Ovary (tissue), 9 donors: ENCODE measurements around the gene PALLD. TPM values are rescaled to one million over a fixed set of nuclear protein-coding genes. Genes with fewer than 3 reads are reported as not detected.

Experiments
- DNase-seq, 5 donors: peaks; one replicate each; pipeline ENCODE4 v3.0.0-alpha.2; 2019 to 2020
- H3K27ac ChIP-seq, 2 donors: fragments of 200-600 bp; one replicate each; pipeline versions ENCODE4 v1.5.1 to v1.8.0; 2019 to 2022
- H3K27me3 ChIP-seq: fragments of 200-600 bp; one replicate; pipeline ENCODE4 v1.8.0; 2022
- H3K36me3 ChIP-seq: fragments of 200-600 bp; sonication (generic); one replicate; pipeline ENCODE4 v1.5.1; 2019
- H3K4me1 ChIP-seq: one replicate; pipeline ENCODE4 v1.8.1; 2013; ENCODE audit warnings: mild to moderate bottlenecking, moderate library complexity; ENCODE audit not compliant: insufficient read depth
- H3K4me3 ChIP-seq: fragments of 200-600 bp; sonication (generic); one replicate; pipeline ENCODE4 v1.5.1; 2017
- H3K9me3 ChIP-seq, 2 donors: fragments of 200-600 bp in 1 of 2; sonication (generic) in 1 of 2; one replicate each; pipeline versions ENCODE4 v1.5.1 to v1.8.1; 2013 to 2019; ENCODE audit warnings: mild to moderate bottlenecking in 1 of 2, moderate library complexity in 1 of 2
- CTCF ChIP-seq, 3 donors: fragments of 450-650 bp in 2 of 3; fragments of 200-600 bp in 1 of 3; IDR thresholded peaks; one replicate each; pipeline versions ENCODE4 v1.5.1 to v1.8.0; 2016 to 2022; ENCODE audit warnings: antibody characterized with exemption in 3 of 3, mild to moderate bottlenecking in 1 of 3
- EP300 ChIP-seq: sonication (generic); formaldehyde crosslinking; IDR thresholded peaks from one replicate; pipeline ENCODE4 v1.6.1; 2017; ENCODE audit warnings: antibody characterized with exemption
- POLR2A ChIP-seq: fragments of 450-650 bp; IDR thresholded peaks from one replicate; pipeline ENCODE4 v1.6.1; 2017; ENCODE audit warnings: antibody characterized with exemption, mild to moderate bottlenecking, moderate library complexity
- WGBS, 3 donors: extraction: QIAGEN DNeasy Blood & Tissue Kit in 1 of 3; methylation state at CpG; one replicate each; pipeline versions ENCODE4 v1.1.5 to v1.1.7; 2013 to 2017; 5-methylcytosine and 5-hydroxymethylcytosine counted together
- intact Hi-C, 4 donors: fragments of 100-400 bp; cut with DNase I; formaldehyde crosslinking; loops; one replicate each; pipeline versions ENCODE4 v1.11.0 to v1.15.1; 2022 to 2023
- polyA plus RNA-seq, 2 donors: library from polyadenylated mRNA; stranded (reverse); fragments of 200-250 nt in 1 of 2; fragments of 350-450 nt in 1 of 2; fragmentation: Illumina TruSeq in 1 of 2; extraction: RNeasy Lipid Tissue Mini Kit (QIAGEN cat#74804) in 1 of 2; gene quantifications; one replicate each; pipeline ENCODE4 v1.2.3, GENCODE V29; 2013 to 2014
- total RNA-seq, 7 donors: library from RNA; depleted of rRNA in 2 of 7; stranded (reverse); fragments of >200 nt in 2 of 7; fragmentation: NEBNext Ultra II Directional in 3 of 7; extraction: Animal tissue kit (Norgen Biotek cat#: 25700) in 3 of 7; gene quantifications; one replicate each; pipeline versions ENCODE4 v1.1.0 to v1.2.4, GENCODE V29; 2016 to 2023
- donor health status: DM: no; HTN: no; CAD: no; lungs with moderate emphysema.
- donor health status: DM: no; HTN: no; CAD: no.
- donor health status: Bipolar disorder and iron deficiency.
- donor health status: DM: yes; HTN: yes; CAD: no.
- donor health status: DM: no; HTN: no; CAD: no.
- donor health status: DM: yes; HTN: yes; CAD: no.

Gene PALLD
- total and polyA plus RNA-seq, 9 donors: 96.8 to 605 (median 137) TPM

- DNase-seq: no peak
- H3K9me3 ChIP-seq: no peaks in the 10 kb centered on the region
- intact Hi-C loops: no loop called here
- no peaks in the 10 kb centered on the region for H3K36me3 ChIP-seq
- no peak for TF ChIP-seq EP300
- no peak for TF ChIP-seq CTCF (IDR thresholded peaks at IDR 0.05)
- TF ChIP-seq POLR2A: no peak
- 37 to 52% (median 45%) methylated on average over 4 of the region's 4 CpGs for WGBS, 3 donors
- H3K27ac ChIP-seq: no peak overlapping the region
- H3K4me3 ChIP-seq: no peak overlapping the region
- H3K4me1 ChIP-seq: peaks cover 4% of the 10 kb centered on the region
- H3K27me3 ChIP-seq: no peaks in the 10 kb centered on the region
Observed at GRCh38 chr4:168651864-168652263, 155.0 kb downstream of the PALLD start.

- no peaks in the 10 kb centered on the region for H3K9me3 ChIP-seq
- no peak for DNase-seq
- H3K4me1 ChIP-seq: peaks cover 4% of the 10 kb centered on the region
- 96 to 98% (median 98%) methylated on average over 2 of the region's 2 CpGs for WGBS, 3 donors
- intact Hi-C loops: no loop called here
- H3K36me3 ChIP-seq: no peaks in the 10 kb centered on the region
- no peak for TF ChIP-seq EP300
- no peak for TF ChIP-seq CTCF (IDR thresholded peaks at IDR 0.05)
- no peak for TF ChIP-seq POLR2A
- H3K27ac ChIP-seq: no peak overlapping the region
- no peak overlapping the region for H3K4me3 ChIP-seq
- H3K27me3 ChIP-seq: no peaks in the 10 kb centered on the region
Observed at GRCh38 chr4:168652755-168653154, 155.9 kb downstream of the PALLD start.

- 66 to 70% (median 68%) methylated on average over 4 of the region's 4 CpGs for WGBS, 3 donors
Observed at GRCh38 chr4:168654104-168654847, 157.4 kb downstream of the PALLD start.

GRCh38 chr4:168654848-168655174 lies 158.0 kb downstream of the PALLD start:
- no peak for DNase-seq
- Histone ChIP-seq H3K4me1 (peaks cover 4% of the 10 kb centered on the region), H3K9me3 (no peaks in the 10 kb centered on the region), H3K27me3 (no peaks in the 10 kb centered on the region), H3K36me3 (no peaks in the 10 kb centered on the region), H3K4me3 (no peak overlapping the region), H3K27ac (no peak overlapping the region)
- TF ChIP-seq CTCF (IDR thresholded peaks at IDR 0.05) (no peak), POLR2A (no peak), EP300 (no peak)
- intact Hi-C loops: no loop called here

More at GRCh38 chr4:168654104-168654847, 157.4 kb downstream of the PALLD start:
- intact Hi-C loops: no loop called here
- DNase-seq: no peak
- Histone ChIP-seq H3K27ac (no peak overlapping the region), H3K36me3 (no peaks in the 10 kb centered on the region), H3K27me3 (no peaks in the 10 kb centered on the region), H3K4me1 (peaks cover 4% of the 10 kb centered on the region), H3K4me3 (no peak overlapping the region), H3K9me3 (no peaks in the 10 kb centered on the region)
- TF ChIP-seq CTCF (IDR thresholded peaks at IDR 0.05) (no peak), EP300 (no peak), POLR2A (no peak)
